Embryonic facial prominence (tissue), 1 donor: ENCODE results near the gene POC1B.
A peak's percentile ranks its signal among the peaks of the same experiment; 100 is the strongest.

Source experiments
- DNase-seq: peaks from one replicate; pipeline ENCODE4 v3.0.0-alpha.2; 2016; ENCODE audit errors: extremely low spot score

The POC1B gene

GRCh38 chr12:89539426-89540223 lies 13.8 kb upstream of the POC1B start:
- DNase-seq = no peak

GRCh38 chr12:89538897-89539296 lies 13.1 kb upstream of the POC1B start:
- DNase-seq = no peak

- DNase-seq = no peak
These were observed 11.5 kb upstream of the POC1B start for GRCh38 chr12:89537389-89537788.

GRCh38 chr12:89529738-89530137 lies 3.9 kb upstream of the POC1B start:
- peak; percentile 55 for DNase-seq

GRCh38 chr12:89528434-89528833 lies 2.6 kb upstream of the POC1B start:
- DNase-seq = no peak

- DNase-seq = no peak
These were observed 483 bp downstream of the POC1B start for GRCh38 chr12:89525305-89525823.

GRCh38 chr12:89524541-89525304 lies 1.1 kb downstream of the POC1B start, which contains the start of gene GALNT4:
Gene GALNT4, minus strand, starts transcription at chr12:89524796. Its CDS starts 247 bp downstream, at chr12:89524549.
- peak; percentile 76 for DNase-seq

- no peak for DNase-seq
These were observed 1.9 kb downstream of the POC1B start for GRCh38 chr12:89523843-89524540.

GRCh38 chr12:89523393-89523792 lies 2.5 kb downstream of the POC1B start:
- no peak for DNase-seq

- DNase-seq = no peak
These were observed 4.3 kb downstream of the POC1B start for GRCh38 chr12:89521364-89522223.

GRCh38 chr12:89517720-89518119 lies 8.1 kb downstream of the POC1B start:
- DNase-seq = no peak

GRCh38 chr12:89516633-89517032 lies 9.2 kb downstream of the POC1B start:
- no peak for DNase-seq

GRCh38 chr12:89514751-89515150 lies 11.1 kb downstream of the POC1B start:
- DNase-seq = no peak

GRCh38 chr12:89513544-89513943 lies 12.3 kb downstream of the POC1B start:
- no peak for DNase-seq

- no peak for DNase-seq
These were observed 18.6 kb downstream of the POC1B start for GRCh38 chr12:89507015-89507824.

- no peak for DNase-seq
These were observed 19.8 kb downstream of the POC1B start for GRCh38 chr12:89506050-89506449.

GRCh38 chr12:89504560-89505346 lies 21.1 kb downstream of the POC1B start:
- DNase-seq = no peak

- no peak for DNase-seq
These were observed 24.1 kb downstream of the POC1B start for GRCh38 chr12:89501793-89502192.

- no peak for DNase-seq
These were observed 26.0 kb downstream of the POC1B start for GRCh38 chr12:89499857-89500256.
